Panc1 (cell line): ENCODE results near the gene STXBP5.

ENCODE experiments used
- CTCF ChIP-seq: fragments of 450-650 bp; IDR thresholded peaks from 2 replicates; pipeline ENCODE4 v1.5.1; 2017; ENCODE audit warnings: mild to moderate bottlenecking
- POLR2AphosphoS5 ChIP-seq: IDR thresholded peaks from 2 replicates; pipeline ENCODE4 v1.6.1; 2012; ENCODE audit warnings: mild to moderate bottlenecking, low read depth, low read length, moderate library complexity
- REST ChIP-seq, 2 experiments: IDR thresholded peaks; 2 replicates each; pipeline ENCODE4 v1.6.1; 2011 to 2012; ENCODE audit warnings: low read depth in 2 of 2, control low read depth in 1 of 2, low read length in 1 of 2, mild to moderate bottlenecking in 1 of 2, moderate library complexity in 1 of 2; ENCODE audit not compliant: insufficient read depth in 1 of 2
- SIN3A ChIP-seq: IDR thresholded peaks from 2 replicates; pipeline ENCODE4 v1.6.1; 2012; ENCODE audit warnings: low read depth, mild to moderate bottlenecking, low read length, moderate library complexity, borderline replicate concordance; ENCODE audit not compliant: insufficient read depth
- TCF7L2 ChIP-seq: IDR thresholded peaks from 2 replicates; pipeline ENCODE4 v1.6.1; 2011; ENCODE audit warnings: mild to moderate bottlenecking, low read depth, low read length, inconsistent platforms

- no peak for TF ChIP-seq CTCF
- no peak for TF ChIP-seq POLR2AphosphoS5
- no peak for TF ChIP-seq REST (IDR thresholded peaks at IDR 0.05; ENCODE audit: insufficient read depth in 1 of 2, low read depth in 2 of 2, low read length in 1 of 2)
- no peak for TF ChIP-seq TCF7L2
- no peak for TF ChIP-seq SIN3A
Observed at GRCh38 chr6:147392917-147393625, 188.9 kb downstream of the STXBP5 start.
